SK-N-SH (cell line): ENCODE measurements around the gene H6PD.

ENCODE experiments used
- MAX ChIP-seq: IDR thresholded peaks from 2 replicates; pipeline ENCODE4 v1.4.0; 2012; ENCODE audit warnings: low read depth
- PBX3 ChIP-seq: IDR thresholded peaks from 2 replicates; pipeline ENCODE4; 2012
- POLR2AphosphoS5 ChIP-seq: IDR thresholded peaks from 2 replicates; pipeline ENCODE4 v1.6.1; 2012; ENCODE audit warnings: low read depth, low read length

GRCh38 chr1:9261496-9261895 lies 26.9 kb downstream of the H6PD start:
- TF ChIP-seq POLR2AphosphoS5 (no peak), MAX (no peak), PBX3 (no peak)
